Measurements from ENCODE around the gene CAPN5.

Gene CAPN5

DNA sequence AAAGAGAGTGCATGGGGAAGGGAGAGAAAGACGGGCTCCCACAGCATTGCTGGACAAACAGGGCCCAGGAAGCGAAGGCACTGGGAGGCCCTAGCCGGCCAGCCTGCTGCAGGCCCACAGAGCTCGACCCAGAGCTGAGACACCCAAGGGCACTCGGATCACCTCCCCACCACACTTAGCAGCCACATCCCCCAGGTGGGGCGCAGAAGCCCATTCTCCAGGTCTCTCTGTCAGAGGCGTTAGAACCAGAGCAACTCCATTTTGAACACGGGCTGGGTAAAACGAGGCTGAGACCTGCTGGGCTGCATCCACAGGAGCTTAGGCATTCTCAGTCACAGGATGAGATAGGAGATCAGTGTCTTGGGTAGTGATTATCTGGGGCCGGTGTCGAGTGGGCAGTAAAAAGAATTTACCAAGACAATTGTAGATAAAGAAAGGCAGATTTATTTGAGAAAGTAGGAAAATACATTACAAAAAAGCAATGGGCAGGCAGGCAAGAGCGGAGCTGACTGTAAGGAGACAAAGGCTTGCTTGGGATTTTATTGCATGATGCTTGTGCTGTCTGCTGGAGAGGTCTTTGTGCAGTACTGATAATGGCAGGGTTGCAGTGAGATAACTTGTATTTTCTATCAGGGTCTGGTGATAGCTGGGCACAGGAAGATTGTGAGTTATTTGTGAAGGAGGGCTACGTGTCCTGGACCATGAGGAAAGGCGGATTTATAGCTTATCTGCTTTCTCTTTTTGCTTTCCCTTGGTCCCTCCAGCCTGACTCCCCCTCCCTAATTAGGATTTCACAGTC is 13.4 kb upstream of the CAPN5 start:
- Histone ChIP-seq H4K20me1 (ENCODE audit: insufficient read depth, low read length, poor library complexity, severe bottlenecking) (no peaks in the 10 kb centered on the region), H3K4me2 (ENCODE audit: low read depth, low read length, poor library complexity, severe bottlenecking) (no peak overlapping the region), H3K4me1 (ENCODE audit: insufficient read depth, low read length, poor library complexity, severe bottlenecking) (no peaks in the 10 kb centered on the region), H3K9ac (ENCODE audit: low read depth, low read length, poor library complexity, severe bottlenecking) (no peak overlapping the region), H3K27me3 (ENCODE audit: insufficient read depth, low read length, poor library complexity, severe bottlenecking) (no peaks in the 10 kb centered on the region), H3F3A (ENCODE audit: low read depth) (no peaks in the 10 kb centered on the region), H2AFZ (ENCODE audit: low read length) (no peak overlapping the region), H3K79me2 (ENCODE audit: insufficient read depth, low read length) (no peaks in the 10 kb centered on the region), H3K36me3 (ENCODE audit: insufficient read depth, low read length) (no peaks in the 10 kb centered on the region), H3K4me3 (ENCODE audit: low read length, poor library complexity, severe bottlenecking) (no peak overlapping the region), H3K9me3 (ENCODE audit: insufficient read depth, low read depth, low read length) (peaks cover 11% of the 10 kb centered on the region), H3K9me2 (replicated peaks; ENCODE audit: low read depth, low read length) (no peaks in the 10 kb centered on the region)
- TF ChIP-seq, protein P1, sequence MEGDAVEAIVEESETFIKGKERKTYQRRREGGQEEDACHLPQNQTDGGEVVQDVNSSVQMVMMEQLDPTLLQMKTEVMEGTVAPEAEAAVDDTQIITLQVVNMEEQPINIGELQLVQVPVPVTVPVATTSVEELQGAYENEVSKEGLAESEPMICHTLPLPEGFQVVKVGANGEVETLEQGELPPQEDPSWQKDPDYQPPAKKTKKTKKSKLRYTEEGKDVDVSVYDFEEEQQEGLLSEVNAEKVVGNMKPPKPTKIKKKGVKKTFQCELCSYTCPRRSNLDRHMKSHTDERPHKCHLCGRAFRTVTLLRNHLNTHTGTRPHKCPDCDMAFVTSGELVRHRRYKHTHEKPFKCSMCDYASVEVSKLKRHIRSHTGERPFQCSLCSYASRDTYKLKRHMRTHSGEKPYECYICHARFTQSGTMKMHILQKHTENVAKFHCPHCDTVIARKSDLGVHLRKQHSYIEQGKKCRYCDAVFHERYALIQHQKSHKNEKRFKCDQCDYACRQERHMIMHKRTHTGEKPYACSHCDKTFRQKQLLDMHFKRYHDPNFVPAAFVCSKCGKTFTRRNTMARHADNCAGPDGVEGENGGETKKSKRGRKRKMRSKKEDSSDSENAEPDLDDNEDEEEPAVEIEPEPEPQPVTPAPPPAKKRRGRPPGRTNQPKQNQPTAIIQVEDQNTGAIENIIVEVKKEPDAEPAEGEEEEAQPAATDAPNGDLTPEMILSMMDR (conservative IDR thresholded peaks at IDR 0.05; ENCODE audit: low read length), result no peak
- TF ChIP-seq EZH2phosphoT487 (IDR thresholded peaks at IDR 0.05; ENCODE audit: borderline replicate concordance), result no peak

DNA sequence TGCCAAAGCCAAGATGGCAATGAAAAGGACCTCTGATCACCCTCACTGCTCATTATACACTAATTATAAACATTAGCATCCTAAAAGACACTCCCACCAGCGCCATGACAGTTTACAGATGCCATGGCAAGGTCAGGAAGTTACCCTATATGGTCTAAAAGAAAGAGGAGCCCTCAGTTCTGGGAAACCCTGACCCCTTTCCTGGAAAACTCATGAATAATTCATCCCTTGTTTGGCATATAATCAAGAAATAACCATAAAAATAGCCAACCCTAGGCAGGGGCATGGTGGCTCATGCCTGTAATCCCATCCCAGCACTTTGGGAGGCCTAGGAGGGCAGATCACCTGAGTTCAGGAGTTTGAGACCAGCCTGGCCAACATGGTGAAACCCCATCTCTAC is 12.7 kb upstream of the CAPN5 start:
- TF ChIP-seq, protein P1 (conservative IDR thresholded peaks at IDR 0.05; ENCODE audit: low read length), result no peak
- no peak for TF ChIP-seq EZH2phosphoT487 (IDR thresholded peaks at IDR 0.05; ENCODE audit: borderline replicate concordance)
- Histone ChIP-seq H3F3A (ENCODE audit: low read depth) (no peaks in the 10 kb centered on the region), H3K36me3 (ENCODE audit: insufficient read depth, low read length) (no peaks in the 10 kb centered on the region), H3K9ac (ENCODE audit: low read depth, low read length, poor library complexity, severe bottlenecking) (no peak overlapping the region), H3K9me2 (replicated peaks; ENCODE audit: low read depth, low read length) (no peaks in the 10 kb centered on the region), H2AFZ (ENCODE audit: low read length) (no peak overlapping the region), H4K20me1 (ENCODE audit: insufficient read depth, low read length, poor library complexity, severe bottlenecking) (no peaks in the 10 kb centered on the region), H3K27me3 (ENCODE audit: insufficient read depth, low read length, poor library complexity, severe bottlenecking) (no peaks in the 10 kb centered on the region), H3K79me2 (ENCODE audit: insufficient read depth, low read length) (no peaks in the 10 kb centered on the region), H3K4me1 (ENCODE audit: insufficient read depth, low read length, poor library complexity, severe bottlenecking) (no peaks in the 10 kb centered on the region), H3K4me2 (ENCODE audit: low read depth, low read length, poor library complexity, severe bottlenecking) (no peak overlapping the region), H3K9me3 (ENCODE audit: insufficient read depth, low read depth, low read length) (peaks cover 11% of the 10 kb centered on the region), H3K4me3 (ENCODE audit: low read length, poor library complexity, severe bottlenecking) (no peak overlapping the region)

DNA sequence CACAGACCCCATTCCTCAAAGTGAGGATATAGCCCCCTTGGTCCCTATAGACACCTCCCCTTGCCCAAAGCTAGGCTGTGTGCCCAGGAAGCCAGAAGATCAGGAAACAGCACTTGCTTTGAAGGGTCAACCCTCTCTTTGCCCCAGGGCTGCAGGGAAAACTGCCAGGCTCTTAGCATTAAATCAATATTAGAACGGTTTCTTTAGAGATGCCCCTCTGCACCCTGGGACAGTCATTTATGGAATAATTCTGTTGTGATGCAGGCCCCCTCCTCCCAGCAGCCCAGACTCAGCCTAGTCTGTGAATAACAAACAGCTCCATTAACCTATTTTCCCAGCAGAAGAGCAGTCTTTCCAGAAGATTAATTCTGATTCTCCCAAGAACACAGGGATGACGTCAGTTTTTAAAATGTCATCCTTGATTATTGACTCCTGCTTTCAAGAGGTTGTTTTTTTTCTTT is 11.6 kb upstream of the CAPN5 start:
- Histone ChIP-seq H3K9me3 (ENCODE audit: insufficient read depth, low read depth, low read length) (peaks cover 11% of the 10 kb centered on the region), H3K79me2 (ENCODE audit: insufficient read depth, low read length) (no peaks in the 10 kb centered on the region), H3K9ac (ENCODE audit: low read depth, low read length, poor library complexity, severe bottlenecking) (no peak overlapping the region), H3K27me3 (ENCODE audit: insufficient read depth, low read length, poor library complexity, severe bottlenecking) (no peaks in the 10 kb centered on the region), H3K36me3 (ENCODE audit: insufficient read depth, low read length) (no peaks in the 10 kb centered on the region), H3K9me2 (replicated peaks; ENCODE audit: low read depth, low read length) (no peaks in the 10 kb centered on the region), H2AFZ (ENCODE audit: low read length) (no peak overlapping the region), H3K4me1 (ENCODE audit: insufficient read depth, low read length, poor library complexity, severe bottlenecking) (no peaks in the 10 kb centered on the region), H3F3A (ENCODE audit: low read depth) (no peaks in the 10 kb centered on the region), H3K4me2 (ENCODE audit: low read depth, low read length, poor library complexity, severe bottlenecking) (no peak overlapping the region), H3K4me3 (ENCODE audit: low read length, poor library complexity, severe bottlenecking) (no peak overlapping the region), H4K20me1 (ENCODE audit: insufficient read depth, low read length, poor library complexity, severe bottlenecking) (no peaks in the 10 kb centered on the region)
- TF ChIP-seq, protein P1 (conservative IDR thresholded peaks at IDR 0.05; ENCODE audit: low read length), result no peak
- no peak for TF ChIP-seq EZH2phosphoT487 (IDR thresholded peaks at IDR 0.05; ENCODE audit: borderline replicate concordance)
